ENCODE results near the gene NMUR2.
A peak's percentile ranks its signal among the peaks of the same experiment; 100 is the strongest.

Gene NMUR2

GRCh38 chr5:152405145-152405544 is at the start of gene NMUR2:
NMUR2 (minus strand) TSS chr5:152405279; CDS start chr5:152405113, 166 bp downstream.
- DNase-seq (ENCODE audit: low spot score), result no peak

- no peak for DNase-seq (ENCODE audit: low spot score)
Measured at GRCh38 chr5:152443935-152444334, 38.9 kb upstream of the NMUR2 start.

GRCh38 chr5:152439791-152440190 is 34.7 kb upstream of the NMUR2 start:
- DNase-seq (ENCODE audit: low spot score), result peak; percentile 70

- no peak for DNase-seq (ENCODE audit: low spot score)
Measured at GRCh38 chr5:152437866-152438265, 32.8 kb upstream of the NMUR2 start.

- no peak for DNase-seq (ENCODE audit: low spot score)
Measured at GRCh38 chr5:152427721-152428120, 22.6 kb upstream of the NMUR2 start.

- no peak for DNase-seq (ENCODE audit: low spot score)
Measured at GRCh38 chr5:152425083-152425482, 20.0 kb upstream of the NMUR2 start.

- no peak for DNase-seq (ENCODE audit: low spot score)
Measured at GRCh38 chr5:152424501-152424900, 19.4 kb upstream of the NMUR2 start.

GRCh38 chr5:152422081-152422480 is 17.0 kb upstream of the NMUR2 start:
- no peak for DNase-seq (ENCODE audit: low spot score)

GRCh38 chr5:152412129-152412528 is 7.0 kb upstream of the NMUR2 start:
- no peak for DNase-seq (ENCODE audit: low spot score)

- no peak for DNase-seq (ENCODE audit: low spot score)
Measured at GRCh38 chr5:152406082-152406481, 1.0 kb upstream of the NMUR2 start.

- DNase-seq (ENCODE audit: low spot score), result no peak
Measured at GRCh38 chr5:152404494-152404893, 585 bp downstream of the NMUR2 start.

GRCh38 chr5:152403046-152403445 is 2.0 kb downstream of the NMUR2 start:
- DNase-seq (ENCODE audit: low spot score), result no peak

GRCh38 chr5:152400846-152401245 is 4.2 kb downstream of the NMUR2 start:
- DNase-seq (ENCODE audit: low spot score), result no peak

GRCh38 chr5:152397581-152397980 is 7.5 kb downstream of the NMUR2 start:
- no peak for DNase-seq (ENCODE audit: low spot score)

- no peak for DNase-seq (ENCODE audit: low spot score)
Measured at GRCh38 chr5:152393441-152393840, 11.6 kb downstream of the NMUR2 start.

- DNase-seq (ENCODE audit: low spot score), result no peak
Measured at GRCh38 chr5:152389208-152389849, 15.8 kb downstream of the NMUR2 start.

GRCh38 chr5:152388610-152389009 is 16.5 kb downstream of the NMUR2 start:
- no peak for DNase-seq (ENCODE audit: low spot score)

GRCh38 chr5:152380415-152381123 is 24.5 kb downstream of the NMUR2 start:
- no peak for DNase-seq (ENCODE audit: low spot score)

- DNase-seq (ENCODE audit: low spot score), result peak; percentile 17
Measured at GRCh38 chr5:152379331-152379730, 25.7 kb downstream of the NMUR2 start.

- DNase-seq (ENCODE audit: low spot score), result no peak
Measured at GRCh38 chr5:152378730-152379129, 26.3 kb downstream of the NMUR2 start.

- DNase-seq (ENCODE audit: low spot score), result peak; percentile 23
Measured at GRCh38 chr5:152376886-152377285, 28.2 kb downstream of the NMUR2 start.

GRCh38 chr5:152374711-152375275 is 30.3 kb downstream of the NMUR2 start:
- DNase-seq (ENCODE audit: low spot score), result peak; percentile 45

GRCh38 chr5:152372875-152373274 is 32.2 kb downstream of the NMUR2 start:
- no peak for DNase-seq (ENCODE audit: low spot score)
